IMR-90 (cell line): ENCODE data around the gene STRN4. TPM values are rescaled to one million over a fixed set of nuclear protein-coding genes. Genes with fewer than 3 reads are reported as not detected.

Source experiments
- ATAC-seq: fragments of 200-7000 bp; cut with Tn5 transposase; 2 replicates; pipeline ENCODE4 v1.9.1; 2020; ENCODE audit warnings: low read depth, mild to moderate bottlenecking, moderate library complexity
- BruUV-seq: library from RNA; stranded (reverse); fragments of 400-500 nt; replicated peaks from 2 replicates; lab custom pipeline; 2021; lab: Mats Ljungman, UMichigan
- CTCF ChIA-PET: fragments of 300-600 bp; formaldehyde crosslinking; extraction: SDS; loops from one replicate; lab custom pipeline; 2021; ENCODE audit warnings: antibody characterized with exemption; lab: Yijun Ruan, JAX
- POLR2A ChIA-PET: fragments of 300-600 bp; sonication (Branson Sonifier 250); formaldehyde crosslinking; loops from one replicate; lab custom pipeline; 2022; ENCODE audit warnings: antibody characterized with exemption; ENCODE audit not compliant: unreplicated experiment; lab: Charles Lee
- DNase-seq: peaks from one replicate; pipeline ENCODE4 v3.0.0; 2013
- H2AFZ ChIP-seq: replicated peaks from 2 replicates; pipeline ENCODE3; 2013; ENCODE audit warnings: low read length, mild to moderate bottlenecking; ENCODE audit not compliant: poor library complexity
- H2AK5ac ChIP-seq: 2 replicates; pipeline ENCODE4 v1.6.1; 2013; ENCODE audit warnings: low read depth, low read length, inconsistent platforms
- H2AK9ac ChIP-seq: replicated peaks from 2 replicates; pipeline ENCODE3; 2013; ENCODE audit warnings: mild to moderate bottlenecking, low read depth, low read length, moderate library complexity; ENCODE audit not compliant: poor library complexity
- H2BK120ac ChIP-seq: 2 replicates; pipeline ENCODE4 v1.6.1; 2013; ENCODE audit warnings: low read depth, low read length, inconsistent platforms
- H2BK15ac ChIP-seq: 3 replicates; pipeline ENCODE4 v1.6.1; 2013; ENCODE audit warnings: low read depth, low read length, inconsistent platforms
- H2BK20ac ChIP-seq: 2 replicates; pipeline ENCODE4 v1.6.1; 2013; ENCODE audit warnings: low read depth, mild to moderate bottlenecking, inconsistent platforms, low read length, moderate library complexity
- H2BK5ac ChIP-seq: 2 replicates; pipeline ENCODE4 v1.6.1; 2013; ENCODE audit warnings: mild to moderate bottlenecking, low read depth, low read length, inconsistent platforms; ENCODE audit not compliant: poor library complexity, severe bottlenecking
- H3K14ac ChIP-seq: replicated peaks from 2 replicates; pipeline ENCODE4 v1.6.1; 2013; ENCODE audit warnings: low read depth, low read length, inconsistent platforms
- H3K18ac ChIP-seq: 2 replicates; pipeline ENCODE4 v1.6.1; 2013; ENCODE audit warnings: low read depth, low read length, control low read depth
- H3K23ac ChIP-seq: 2 replicates; pipeline ENCODE4 v1.6.1; 2013; ENCODE audit warnings: low read depth, low read length, inconsistent platforms
- H3K27ac ChIP-seq: 2 replicates; pipeline ENCODE4 v1.5.1; 2013; ENCODE audit warnings: mild to moderate bottlenecking, control low read depth, low read length; ENCODE audit not compliant: insufficient read depth
- H3K27me3 ChIP-seq: 2 replicates; pipeline ENCODE4 v1.6.1; 2013; ENCODE audit warnings: low read length; ENCODE audit not compliant: control insufficient read depth, insufficient read depth
- H3K36me3 ChIP-seq: 2 replicates; pipeline ENCODE4 v1.6.1; 2013; ENCODE audit warnings: low read length, mixed read lengths; ENCODE audit not compliant: control insufficient read depth, insufficient read depth
- H3K4ac ChIP-seq: 2 replicates; pipeline ENCODE4 v1.6.1; 2013; ENCODE audit warnings: low read depth, low read length, inconsistent platforms
- H3K4me1 ChIP-seq: 2 replicates; pipeline ENCODE4 v1.6.1; 2013; ENCODE audit warnings: low read length, mixed read lengths; ENCODE audit not compliant: control insufficient read depth, insufficient read depth
- H3K4me2 ChIP-seq: 2 replicates; pipeline ENCODE4 v1.6.1; 2013; ENCODE audit warnings: low read depth, mild to moderate bottlenecking, control low read depth, low read length, moderate library complexity
- H3K4me3 ChIP-seq: 2 replicates; pipeline ENCODE4 v1.5.1; 2013; ENCODE audit warnings: low read depth, mild to moderate bottlenecking, control low read depth, low read length, moderate library complexity; ENCODE audit not compliant: insufficient read depth
- H3K56ac ChIP-seq: 2 replicates; pipeline ENCODE4 v1.6.1; 2013; ENCODE audit warnings: low read length, inconsistent platforms; ENCODE audit not compliant: insufficient read depth; ENCODE audit errors: extremely low read depth
- H3K79me1 ChIP-seq, 2 experiments: 2 replicates each; pipeline ENCODE4 v1.6.1; 2013; ENCODE audit warnings: low read length in 2 of 2, inconsistent platforms in 1 of 2, low read depth in 1 of 2
- H3K9ac ChIP-seq: 2 replicates; pipeline ENCODE4 v1.6.1; 2013; ENCODE audit warnings: low read depth, low read length, control low read depth
- H3K9me1 ChIP-seq: 2 replicates; pipeline ENCODE4 v1.6.1; 2013; ENCODE audit warnings: low read length, inconsistent platforms; ENCODE audit not compliant: insufficient read depth
- H3K9me3 ChIP-seq: 2 replicates; pipeline ENCODE4 v1.6.1; 2013; ENCODE audit warnings: low read length; ENCODE audit not compliant: control insufficient read depth, insufficient read depth
- H4K20me1 ChIP-seq: 2 replicates; pipeline ENCODE4 v1.6.1; 2013; ENCODE audit warnings: low read length, inconsistent platforms; ENCODE audit not compliant: insufficient read depth
- H4K5ac ChIP-seq: 2 replicates; pipeline ENCODE4 v1.6.1; 2013; ENCODE audit warnings: mild to moderate bottlenecking, low read depth, low read length, control low read depth
- H4K8ac ChIP-seq, 2 experiments: 2 replicates each; pipeline ENCODE4 v1.6.1; 2013; ENCODE audit warnings: low read depth in 2 of 2, low read length in 2 of 2, control low read depth in 1 of 2, inconsistent platforms in 1 of 2
- H4K91ac ChIP-seq: 2 replicates; pipeline ENCODE4 v1.6.1; 2013; ENCODE audit warnings: low read depth, low read length, inconsistent platforms; ENCODE audit not compliant: insufficient read depth
- CEBPB ChIP-seq: IDR thresholded peaks from 2 replicates; pipeline ENCODE4 v1.6.1; 2012; ENCODE audit warnings: low read depth, low read length, improper control_type of control experiment
- MAFK ChIP-seq: IDR thresholded peaks from 2 replicates; pipeline ENCODE4 v1.6.1; 2012; ENCODE audit warnings: low read depth, low read length, improper control_type of control experiment
- MXI1 ChIP-seq: IDR thresholded peaks from 2 replicates; pipeline ENCODE4 v1.6.1; 2012; ENCODE audit warnings: low read depth, mild to moderate bottlenecking, low read length, moderate library complexity, borderline replicate concordance
- POLR2A ChIP-seq: IDR thresholded peaks from 2 replicates; pipeline ENCODE4 v1.6.1; 2012; ENCODE audit warnings: mild to moderate bottlenecking, low read depth, low read length
- RCOR1 ChIP-seq: IDR thresholded peaks from 2 replicates; pipeline ENCODE4 v1.6.1; 2012; ENCODE audit warnings: mild to moderate bottlenecking, low read length, improper control_type of control experiment; ENCODE audit not compliant: insufficient replicate concordance
- RFX5 ChIP-seq: IDR thresholded peaks from 2 replicates; pipeline ENCODE4 v1.8.0; 2012; ENCODE audit warnings: low read depth, mild to moderate bottlenecking, low read length, moderate library complexity
- USF2 ChIP-seq: fragments of 150-350 bp; IDR thresholded peaks from 2 replicates; pipeline ENCODE4 v1.6.1; 2017; ENCODE audit warnings: mild to moderate bottlenecking, antibody characterized with exemption, low read length, low read depth
- WGBS, 2 experiments: methylation state at CpG; one replicate each; pipeline versions ENCODE4 v1.1.5 to v1.1.7; 2013; ENCODE audit warnings: missing lambda C conversion rate in 2 of 2; ENCODE audit not compliant: insufficient read length in 1 of 2; ENCODE audit errors: extremely low coverage in 2 of 2; 5-methylcytosine and 5-hydroxymethylcytosine counted together
- dilution Hi-C: fragments of 300-500 bp; cut with HindIII; formaldehyde crosslinking; loops from one replicate; pipeline ENCODE4 v1.14.3; 2018; ENCODE audit warnings: low sequenced_read_pairs; ENCODE audit not compliant: unreplicated experiment
- in situ Hi-C: fragments of 300-500 bp; cut with MboI; formaldehyde crosslinking; loops from 3 replicates; pipeline ENCODE4 v1.14.3; 2019; ENCODE audit warnings: low sequenced_read_pairs, inconsistent platforms, mixed read lengths
- intact Hi-C: fragments of 100-400 bp; cut with micrococcal nuclease; formaldehyde crosslinking; loops from 2 replicates; pipeline ENCODE4 v1.10.0; 2022
- polyA plus RNA-seq, 3 experiments: library from polyadenylated mRNA; depleted of rRNA; stranded (reverse); fragments of >200 nt; gene quantifications; 2 replicates each; pipeline ENCODE4 v1.2.3, GENCODE V29; 2012; ENCODE audit warnings: low replicate concordance in 1 of 3
- total RNA-seq: library from RNA; depleted of rRNA; stranded (reverse); fragments of >200 nt; gene quantifications from 2 replicates; pipeline ENCODE4 v1.2.3, GENCODE V29; 2012
- TF ChIP-seq, protein P1 (sequence below): fragments of 150-350 bp; IDR thresholded peaks from 2 replicates; pipeline ENCODE4 v1.6.1; 2016; ENCODE audit warnings: low read depth, mild to moderate bottlenecking, low read length, moderate library complexity, borderline replicate concordance

Gene STRN4
- total and polyA plus RNA-seq, 2 of the 4 experiments (the other 2 are of a cell fraction) = 36.7 to 112 TPM

DNA sequence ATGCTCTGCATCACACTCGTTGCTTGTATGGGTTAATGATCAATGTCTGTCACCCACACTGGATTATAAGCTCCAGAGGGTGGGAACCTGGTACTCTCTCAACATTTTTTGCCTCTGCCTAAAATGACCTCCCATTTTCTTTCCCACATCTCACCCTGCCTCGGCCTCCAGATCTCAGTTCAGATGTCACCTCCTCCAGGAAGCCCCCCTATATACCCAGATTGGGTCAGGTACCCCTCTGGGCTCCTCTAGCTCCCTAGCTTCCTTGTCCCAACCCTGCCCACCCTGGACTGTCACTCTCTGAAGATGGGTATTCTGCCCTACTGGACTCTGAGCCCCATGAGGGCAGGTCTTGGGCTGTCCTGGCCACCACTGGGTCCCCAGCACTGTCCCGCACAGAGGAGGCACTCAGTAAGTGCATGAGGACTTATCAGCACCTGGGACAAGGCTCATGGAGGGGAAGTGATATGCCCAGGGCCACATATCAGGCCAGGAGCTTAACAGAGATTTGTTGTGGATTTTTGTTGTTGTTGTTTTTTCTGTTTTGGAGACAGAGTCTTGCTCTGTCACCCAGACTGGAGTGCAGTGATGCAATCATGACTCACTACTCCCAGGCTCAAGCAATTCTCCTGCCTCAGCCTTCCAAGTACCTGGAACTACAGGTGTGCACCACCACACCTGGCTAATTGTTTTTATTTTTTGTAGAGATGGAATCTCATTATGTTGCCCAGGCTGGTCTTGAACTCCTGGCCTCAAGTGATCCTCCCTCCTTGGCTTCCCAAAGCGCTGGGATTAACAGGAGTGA, 53.1 kb downstream of the STRN4 start:
- Histone ChIP-seq H4K8ac (no peak overlapping the region), H2BK120ac (no peak overlapping the region), H2AFZ (no peak overlapping the region), H3K56ac (no peak overlapping the region), H2BK5ac (no peak overlapping the region), H2AK9ac (no peak overlapping the region), H3K18ac (no peak overlapping the region), H3K27me3 (no peaks in the 10 kb centered on the region), H3K4me1 (no peaks in the 10 kb centered on the region), H3K4me3 (no peak overlapping the region), H4K5ac (no peak overlapping the region), H2AK5ac (no peak overlapping the region), H4K91ac (no peak overlapping the region), H2BK20ac (no peak overlapping the region), H3K27ac (no peak overlapping the region), H3K4me2 (no peak overlapping the region), H4K20me1 (peaks cover 16% of the 10 kb centered on the region; the same call in 1 of the 2 replicates), H3K36me3 (peaks cover 71% of the 10 kb centered on the region), H3K9ac (no peak overlapping the region), H3K4ac (no peak overlapping the region), H2BK15ac (no peak overlapping the region), H3K9me1 (0 out of 2 replicates have a peak, but pooled peaks cover 6% of the 10 kb centered on the region), H3K9me3 (no peaks in the 10 kb centered on the region), H3K79me1 (peaks cover 0 to 15% of the 10 kb centered on the region in 2 experiments; a peak in 2 of 4 replicates), H3K14ac (no peak overlapping the region), H3K23ac (no peak overlapping the region)
- DNase-seq (no peak), ATAC-seq (no peak)
- ChIA-PET CTCF (no interaction called here), POLR2A (no interaction called here)
- no TSS peak for BruUV-seq
- intact Hi-C loops = no loop called here
- 90% methylated on average over 2 of the region's 4 CpGs; no CpG with 5 or more reads in 1 of the 2 experiments for WGBS, 2 experiments
- TF ChIP-seq MXI1 (no peak), MAFK (no peak), RFX5 (no peak), USF2 (no peak), POLR2A (no peak), RCOR1 (no peak), CEBPB (peak; percentile 46; the same call in 1 of the 2 replicates)
- TF ChIP-seq, protein P1, sequence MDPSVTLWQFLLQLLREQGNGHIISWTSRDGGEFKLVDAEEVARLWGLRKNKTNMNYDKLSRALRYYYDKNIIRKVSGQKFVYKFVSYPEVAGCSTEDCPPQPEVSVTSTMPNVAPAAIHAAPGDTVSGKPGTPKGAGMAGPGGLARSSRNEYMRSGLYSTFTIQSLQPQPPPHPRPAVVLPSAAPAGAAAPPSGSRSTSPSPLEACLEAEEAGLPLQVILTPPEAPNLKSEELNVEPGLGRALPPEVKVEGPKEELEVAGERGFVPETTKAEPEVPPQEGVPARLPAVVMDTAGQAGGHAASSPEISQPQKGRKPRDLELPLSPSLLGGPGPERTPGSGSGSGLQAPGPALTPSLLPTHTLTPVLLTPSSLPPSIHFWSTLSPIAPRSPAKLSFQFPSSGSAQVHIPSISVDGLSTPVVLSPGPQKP = no peak
- in situ Hi-C loops = no loop called here
- dilution Hi-C loops = no loop called here
